KMS-11 (cell line): ENCODE data around the gene MAEL.

Experiments used
- H2AFZ ChIP-seq: fragments of 200-600 bp; sonication (generic); 2 replicates; pipeline ENCODE4 v1.6.1; 2016; ENCODE audit warnings: antibody characterized with exemption, mixed run types, low read depth
- H3K27ac ChIP-seq: fragments of 200-600 bp; sonication (generic); 2 replicates; pipeline ENCODE4 v1.6.1; 2016; ENCODE audit warnings: mild to moderate bottlenecking, mixed run types
- H3K27me3 ChIP-seq: fragments of 200-600 bp; sonication (generic); 2 replicates; pipeline ENCODE4 v1.6.1; 2017; ENCODE audit warnings: mild to moderate bottlenecking, low read depth, mixed run types, moderate library complexity; ENCODE audit not compliant: insufficient read depth
- H3K36me3 ChIP-seq: fragments of 200-600 bp; sonication (generic); 2 replicates; pipeline ENCODE4 v1.6.1; 2017; ENCODE audit warnings: mild to moderate bottlenecking, mixed run types; ENCODE audit not compliant: insufficient read depth
- H3K4me1 ChIP-seq: fragments of 200-600 bp; sonication (generic); 2 replicates; pipeline ENCODE4 v1.6.1; 2016; ENCODE audit warnings: mild to moderate bottlenecking, low read depth, mixed run types; ENCODE audit not compliant: poor library complexity, severe bottlenecking
- H3K4me2 ChIP-seq: fragments of 200-600 bp; sonication (generic); 2 replicates; pipeline ENCODE4 v1.7.0; 2016; ENCODE audit warnings: mild to moderate bottlenecking, mixed run types
- H3K4me3 ChIP-seq: fragments of 200-600 bp; sonication (generic); IDR thresholded peaks from 2 replicates; pipeline ENCODE4 v1.6.1; 2017; ENCODE audit warnings: low read depth, low read length, mixed read lengths; ENCODE audit not compliant: insufficient read depth
- H3K79me2 ChIP-seq: fragments of 200-600 bp; sonication (generic); 2 replicates; pipeline ENCODE4 v1.6.1; 2016; ENCODE audit warnings: low read depth, mixed run types; ENCODE audit not compliant: insufficient read depth
- H3K9ac ChIP-seq: fragments of 200-600 bp; sonication (generic); 2 replicates; pipeline ENCODE4 v1.6.1; 2016; ENCODE audit warnings: mild to moderate bottlenecking, mixed run types
- H4K20me1 ChIP-seq: fragments of 200-600 bp; sonication (generic); 2 replicates; pipeline ENCODE4 v1.6.1; 2016; ENCODE audit warnings: mild to moderate bottlenecking, mixed run types; ENCODE audit not compliant: insufficient read depth
- TF ChIP-seq, protein P1 (sequence below): fragments of 200-600 bp; sonication (generic); conservative IDR thresholded peaks from 2 replicates; pipeline ENCODE4 v1.6.1; 2017; ENCODE audit warnings: low read depth, mild to moderate bottlenecking, antibody characterized with exemption, low read length, moderate library complexity, mixed read lengths

Gene MAEL

GRCh38 chr1:166948856-166949350, 40.2 kb upstream of the MAEL start:
- Histone ChIP-seq H3K27me3 (no peaks in the 10 kb centered on the region), H3K4me2 (no peak overlapping the region), H3K4me3 (no peak overlapping the region), H3K36me3 (no peaks in the 10 kb centered on the region), H2AFZ (no peak overlapping the region), H3K4me1 (peaks cover 12% of the 10 kb centered on the region), H3K79me2 (no peaks in the 10 kb centered on the region), H3K27ac (no peak overlapping the region), H3K9ac (no peak overlapping the region), H4K20me1 (no peaks in the 10 kb centered on the region)
- TF ChIP-seq, protein P1, sequence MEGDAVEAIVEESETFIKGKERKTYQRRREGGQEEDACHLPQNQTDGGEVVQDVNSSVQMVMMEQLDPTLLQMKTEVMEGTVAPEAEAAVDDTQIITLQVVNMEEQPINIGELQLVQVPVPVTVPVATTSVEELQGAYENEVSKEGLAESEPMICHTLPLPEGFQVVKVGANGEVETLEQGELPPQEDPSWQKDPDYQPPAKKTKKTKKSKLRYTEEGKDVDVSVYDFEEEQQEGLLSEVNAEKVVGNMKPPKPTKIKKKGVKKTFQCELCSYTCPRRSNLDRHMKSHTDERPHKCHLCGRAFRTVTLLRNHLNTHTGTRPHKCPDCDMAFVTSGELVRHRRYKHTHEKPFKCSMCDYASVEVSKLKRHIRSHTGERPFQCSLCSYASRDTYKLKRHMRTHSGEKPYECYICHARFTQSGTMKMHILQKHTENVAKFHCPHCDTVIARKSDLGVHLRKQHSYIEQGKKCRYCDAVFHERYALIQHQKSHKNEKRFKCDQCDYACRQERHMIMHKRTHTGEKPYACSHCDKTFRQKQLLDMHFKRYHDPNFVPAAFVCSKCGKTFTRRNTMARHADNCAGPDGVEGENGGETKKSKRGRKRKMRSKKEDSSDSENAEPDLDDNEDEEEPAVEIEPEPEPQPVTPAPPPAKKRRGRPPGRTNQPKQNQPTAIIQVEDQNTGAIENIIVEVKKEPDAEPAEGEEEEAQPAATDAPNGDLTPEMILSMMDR: no peak

GRCh38 chr1:166950156-166950555, 38.9 kb upstream of the MAEL start:
- no peak overlapping the region for H3K4me3 ChIP-seq
- H3K9ac ChIP-seq: no peak overlapping the region
- no peaks in the 10 kb centered on the region for H3K4me1 ChIP-seq
- H4K20me1 ChIP-seq: no peaks in the 10 kb centered on the region
- H3K36me3 ChIP-seq: no peaks in the 10 kb centered on the region
- no peaks in the 10 kb centered on the region for H3K79me2 ChIP-seq
- H3K27me3 ChIP-seq: no peaks in the 10 kb centered on the region
- H3K27ac ChIP-seq: no peak overlapping the region
- TF ChIP-seq, protein P1: no peak
- H2AFZ ChIP-seq: no peak overlapping the region
- H3K4me2 ChIP-seq: no peak overlapping the region

GRCh38 chr1:166951050-166951449, 38.0 kb upstream of the MAEL start:
- Histone ChIP-seq H4K20me1 (no peaks in the 10 kb centered on the region), H2AFZ (no peak overlapping the region), H3K27ac (no peak overlapping the region), H3K27me3 (no peaks in the 10 kb centered on the region), H3K4me1 (no peaks in the 10 kb centered on the region), H3K4me2 (no peak overlapping the region), H3K4me3 (no peak overlapping the region), H3K9ac (no peak overlapping the region), H3K79me2 (no peaks in the 10 kb centered on the region), H3K36me3 (no peaks in the 10 kb centered on the region)
- TF ChIP-seq, protein P1: no peak

DNA sequence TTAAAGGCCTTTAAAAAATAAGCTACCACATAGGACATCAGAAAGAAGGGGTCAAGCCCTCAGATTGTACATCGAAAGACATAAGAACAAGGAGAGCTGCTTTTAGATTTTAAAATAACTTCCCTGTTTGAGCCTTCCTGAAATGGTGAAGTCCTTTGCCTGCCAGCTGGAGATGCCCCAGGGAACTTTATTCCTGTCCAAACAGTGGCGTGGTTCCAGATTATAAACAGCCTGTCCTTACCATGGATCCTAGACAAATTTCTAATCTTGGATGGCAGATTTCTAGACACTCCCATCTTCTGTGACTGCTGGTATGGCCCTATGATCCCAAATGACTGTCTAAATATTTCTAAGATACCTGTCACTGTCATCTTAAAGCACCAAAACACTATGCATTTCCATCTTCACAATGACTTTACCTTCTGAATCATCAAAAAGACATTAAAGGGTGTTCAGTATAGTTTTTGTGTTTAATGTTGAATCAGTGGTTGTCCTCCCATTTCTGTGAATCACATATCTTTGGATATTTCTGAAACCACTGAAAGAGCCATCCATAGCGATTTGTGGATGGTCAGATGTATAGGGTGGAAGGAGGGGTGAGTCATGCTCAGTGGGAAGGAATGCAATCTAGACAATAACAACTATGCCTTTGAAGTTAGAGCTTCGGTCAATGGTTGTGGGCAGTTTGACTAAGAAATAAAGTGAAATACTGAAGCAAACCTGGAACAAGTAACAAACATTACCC, 36.9 kb upstream of the MAEL start:
- Histone ChIP-seq H3K27ac (no peak overlapping the region), H3K4me1 (no peaks in the 10 kb centered on the region), H4K20me1 (no peaks in the 10 kb centered on the region), H3K4me2 (no peak overlapping the region), H2AFZ (no peak overlapping the region), H3K27me3 (no peaks in the 10 kb centered on the region), H3K79me2 (no peaks in the 10 kb centered on the region), H3K9ac (no peak overlapping the region), H3K4me3 (no peak overlapping the region), H3K36me3 (no peaks in the 10 kb centered on the region)
- TF ChIP-seq, protein P1: no peak
